Stimulated activated CD8-positive, alpha-beta memory T cell treated with anti-CD3 and anti-CD28 coated beads, Interleukin-4, amount 100 ng/mL, for 48 hours (primary cell): ENCODE measurements around the gene TCEAL1.
"Not testable (repeated sequence)": the region's sequence is repeated elsewhere in the genome, so short reads cannot be mapped to it uniquely, and the experiment has no call there.

Experiments
- DNase-seq: peaks from one replicate; pipeline ENCODE4 v3.0.0-alpha.2; 2020

The TCEAL1 gene

GRCh38 chrX:103637604-103638338 is 9.0 kb downstream of the TCEAL1 start:
- DNase-seq: no peak

- DNase-seq: not testable (repeated sequence)
Observed at GRCh38 chrX:103638479-103639346, 9.9 kb downstream of the TCEAL1 start.

- DNase-seq: no peak
Observed at GRCh38 chrX:103640401-103641155, 11.8 kb downstream of the TCEAL1 start.

GRCh38 chrX:103644125-103644524 is 15.3 kb downstream of the TCEAL1 start:
- no peak for DNase-seq

DNA sequence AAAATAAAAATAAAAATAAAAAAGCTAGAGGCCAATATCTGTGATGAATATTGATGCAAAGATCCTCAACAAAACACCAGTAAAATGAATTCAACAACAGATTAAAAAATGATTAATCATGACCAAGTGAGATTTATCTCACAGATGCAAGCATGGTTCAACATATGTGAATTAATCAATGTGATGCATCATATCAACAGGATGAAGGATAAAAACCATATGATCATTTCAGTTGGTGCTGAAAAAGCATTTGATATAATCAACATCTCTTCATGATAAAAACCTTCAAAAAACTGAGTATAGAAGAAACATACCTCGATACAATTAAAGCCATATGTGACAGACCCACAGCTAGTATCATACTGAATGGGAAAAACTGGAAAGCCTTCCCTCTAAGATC is 18.9 kb downstream of the TCEAL1 start:
- DNase-seq: no peak

- no peak for DNase-seq
Observed at GRCh38 chrX:103651151-103651773, 22.5 kb downstream of the TCEAL1 start.

GRCh38 chrX:103655230-103656000 is 26.6 kb downstream of the TCEAL1 start:
- not testable (repeated sequence) for DNase-seq

DNA sequence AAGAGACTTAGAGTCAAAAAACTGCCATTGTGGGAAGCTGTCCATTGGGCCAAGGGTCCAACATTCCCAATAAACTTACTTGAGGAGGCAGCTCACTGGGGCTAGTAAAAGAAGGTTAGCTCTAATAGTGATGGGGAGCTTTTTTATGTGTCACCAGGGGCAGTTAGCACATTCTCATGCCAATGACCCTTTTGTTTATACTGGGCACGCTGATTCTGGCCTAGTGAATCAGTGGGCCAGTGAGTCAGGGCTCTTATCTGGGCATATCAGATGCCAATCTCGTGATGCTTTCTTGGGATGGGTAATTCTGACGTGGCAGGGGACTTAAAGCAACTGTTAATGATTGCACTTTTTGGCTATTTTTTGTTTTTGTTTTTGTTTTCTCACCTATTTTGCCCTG is 27.8 kb downstream of the TCEAL1 start:
- DNase-seq: no peak

GRCh38 chrX:103657066-103657465 is 28.3 kb downstream of the TCEAL1 start:
- not testable (repeated sequence) for DNase-seq

- no peak for DNase-seq
Observed at GRCh38 chrX:103658681-103659433, 30.1 kb downstream of the TCEAL1 start.

GRCh38 chrX:103659460-103659859 is 30.7 kb downstream of the TCEAL1 start:
- not testable (repeated sequence) for DNase-seq

- no peak for DNase-seq
Observed at GRCh38 chrX:103663981-103664762, 35.4 kb downstream of the TCEAL1 start.

GRCh38 chrX:103666202-103667107 is 37.7 kb downstream of the TCEAL1 start:
- no peak for DNase-seq

DNA sequence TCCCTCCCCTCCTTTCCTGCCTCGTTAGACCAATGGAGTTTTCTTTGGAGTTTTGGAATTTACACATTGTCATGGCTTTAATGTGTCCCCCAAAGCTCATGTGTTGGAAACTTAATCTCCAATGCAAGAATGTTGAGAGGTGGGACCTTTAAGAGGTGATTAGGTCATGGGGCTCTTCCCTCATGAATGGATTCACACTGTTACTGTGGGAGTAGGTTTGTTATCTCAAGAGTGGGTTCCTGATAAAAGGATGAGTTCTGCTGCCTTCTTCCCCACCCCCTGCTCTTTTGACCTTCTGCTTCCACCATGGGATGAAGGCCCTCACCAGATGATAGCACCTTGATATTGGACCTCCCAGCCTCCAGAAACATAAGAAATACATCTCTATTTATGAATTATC is 41.0 kb downstream of the TCEAL1 start:
- DNase-seq: no peak

DNA sequence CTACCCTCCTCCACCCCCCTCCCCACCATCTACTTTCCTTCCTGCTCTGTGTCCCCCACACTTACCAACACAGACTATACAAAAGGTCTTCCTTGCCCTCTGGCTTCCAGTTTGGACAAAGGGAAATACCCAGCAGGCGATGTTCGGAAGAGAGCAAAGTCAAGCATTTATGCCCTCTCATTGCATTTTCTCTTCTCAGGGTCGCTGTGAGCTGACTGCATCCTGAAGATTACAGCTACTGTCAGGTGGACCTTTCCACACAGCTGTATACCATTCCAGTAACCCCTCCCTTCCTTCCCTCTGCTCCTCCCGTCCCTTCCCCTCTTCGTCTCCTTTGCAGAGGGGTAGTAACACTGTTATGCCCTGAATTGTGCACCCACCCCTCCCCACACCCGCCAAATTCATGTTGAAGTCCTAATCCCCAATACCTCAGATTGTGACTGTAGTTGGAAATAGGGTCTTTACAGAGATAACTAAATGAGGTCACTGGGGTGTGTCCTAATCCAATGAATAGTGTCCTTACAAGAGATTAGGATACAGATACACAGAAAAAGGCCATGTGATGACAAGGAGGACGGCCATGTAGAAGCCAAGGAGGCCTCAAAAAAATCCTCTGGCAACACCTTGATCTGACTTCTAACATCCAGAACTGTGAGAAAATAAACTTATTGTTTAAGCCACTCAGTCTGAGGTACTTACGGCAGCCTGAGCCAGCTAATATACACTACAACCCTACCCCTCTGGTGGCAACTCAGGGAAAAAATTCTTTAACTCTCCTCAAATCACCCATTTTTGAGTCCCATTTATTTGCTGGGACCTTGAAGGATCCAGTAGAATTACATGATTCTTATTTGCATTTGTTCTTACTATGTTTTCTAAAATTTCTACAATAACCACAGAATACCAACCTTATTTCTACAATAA is 46.0 kb downstream of the TCEAL1 start:
- no peak for DNase-seq

- DNase-seq: no peak
Observed at GRCh38 chrX:103678199-103678993, 49.6 kb downstream of the TCEAL1 start.
